Stimulated activated CD4-positive, alpha-beta T cell treated with anti-CD3 and anti-CD28 coated beads, Interleukin-4, amount 100 ng/mL, for 1 hour (primary cell): ENCODE measurements around the gene CACNB2.
"Not testable (repeated sequence)": the region's sequence is repeated elsewhere in the genome, so short reads cannot be mapped to it uniquely, and the experiment has no call there.

Source experiments
- DNase-seq: peaks from one replicate; pipeline ENCODE4 v3.0.0-alpha.2; 2020

CACNB2 gene

GRCh38 chr10:18533896-18534295 lies 393.7 kb downstream of the CACNB2 start:
- no peak for DNase-seq

- no peak for DNase-seq
Observed at GRCh38 chr10:18539335-18539734, 399.1 kb downstream of the CACNB2 start.

DNA sequence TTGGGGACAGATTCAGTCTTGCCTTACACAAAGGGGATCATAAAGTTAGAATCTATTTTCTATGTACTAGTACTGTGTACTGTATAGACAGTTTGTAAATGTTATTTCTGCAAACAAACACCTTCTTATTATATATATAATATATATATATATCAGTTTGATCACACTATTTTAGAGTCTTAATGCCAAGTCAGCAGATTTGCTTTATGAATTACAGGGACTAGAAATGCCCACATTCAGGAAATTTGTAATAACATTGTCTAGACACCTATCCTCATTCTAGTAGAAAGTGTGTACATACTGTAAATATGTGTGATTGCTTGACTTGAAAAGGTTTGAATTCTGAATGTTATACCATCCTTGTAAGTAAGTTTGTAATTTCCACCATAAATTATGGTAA lies 400.0 kb downstream of the CACNB2 start:
- no peak for DNase-seq

GRCh38 chr10:18542832-18543231 lies 402.6 kb downstream of the CACNB2 start:
- DNase-seq: no peak

DNA sequence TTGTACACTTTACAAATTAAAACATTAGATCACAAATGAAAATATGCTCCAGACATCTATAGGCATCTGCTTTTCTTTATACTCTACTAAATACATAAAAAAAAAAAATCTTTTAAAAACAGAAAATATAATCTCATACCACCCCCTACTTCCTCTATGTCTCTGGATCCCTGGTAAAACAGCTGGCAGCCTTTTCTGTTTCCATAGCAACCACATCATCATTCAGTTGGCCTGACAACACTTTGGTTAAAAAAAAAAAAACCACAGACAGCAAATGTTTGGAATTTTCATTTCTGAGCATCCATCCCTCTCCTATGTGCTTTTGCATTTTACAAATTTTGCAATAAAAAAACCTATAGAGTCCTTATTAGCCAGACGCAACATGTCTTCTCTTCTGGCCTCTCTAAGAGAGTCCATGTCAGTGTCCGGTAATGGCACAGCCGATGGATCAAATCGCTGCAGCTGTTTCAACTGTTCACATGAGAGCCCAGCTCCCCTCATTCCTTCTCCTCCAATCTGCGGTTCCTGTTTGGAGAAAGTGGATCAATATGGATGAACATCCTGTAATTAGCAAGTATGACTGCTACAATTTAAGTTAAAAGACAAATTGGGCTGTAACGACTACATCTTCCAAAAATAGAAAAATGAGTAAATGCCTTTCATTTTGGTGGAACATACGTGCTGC lies 405.5 kb downstream of the CACNB2 start:
- DNase-seq: no peak

DNA sequence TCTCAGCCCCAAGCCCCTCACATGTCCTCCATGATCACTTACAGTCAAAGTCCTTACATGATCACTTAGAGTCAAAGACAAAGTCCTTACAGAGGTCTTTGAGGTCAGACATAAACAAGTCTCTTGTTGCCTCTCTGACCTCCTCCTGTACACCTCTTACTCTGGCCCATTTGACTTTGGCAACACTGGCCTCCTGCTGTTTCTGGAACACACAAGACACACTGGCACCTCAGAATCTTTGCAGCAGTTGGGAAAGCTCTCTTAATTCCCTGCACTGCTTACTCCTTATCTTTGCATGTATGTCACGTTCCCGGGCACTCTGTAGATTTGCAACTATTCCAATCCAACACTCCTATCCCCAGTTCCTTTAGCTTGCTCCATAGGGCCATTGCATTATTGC lies 408.9 kb downstream of the CACNB2 start:
- no peak for DNase-seq

DNA sequence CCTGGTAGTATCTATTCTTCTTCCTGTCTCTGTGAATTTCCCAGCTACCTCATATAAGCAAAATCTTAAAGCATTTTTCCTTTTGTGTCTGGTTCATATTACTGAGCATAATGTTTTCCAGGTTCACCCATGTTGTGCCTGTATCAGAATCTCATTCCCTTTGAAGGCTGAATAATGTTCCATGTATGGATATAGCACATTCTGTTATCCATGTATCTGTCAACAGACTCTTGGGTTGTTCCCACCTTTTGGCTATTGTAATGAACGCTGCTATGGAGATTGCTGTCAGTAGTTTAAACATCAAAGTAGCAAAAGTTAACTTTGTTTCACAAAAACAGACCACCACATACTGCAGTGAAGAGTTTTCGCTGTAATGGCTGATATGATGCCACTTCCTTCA lies 411.2 kb downstream of the CACNB2 start:
- DNase-seq: no peak

DNA sequence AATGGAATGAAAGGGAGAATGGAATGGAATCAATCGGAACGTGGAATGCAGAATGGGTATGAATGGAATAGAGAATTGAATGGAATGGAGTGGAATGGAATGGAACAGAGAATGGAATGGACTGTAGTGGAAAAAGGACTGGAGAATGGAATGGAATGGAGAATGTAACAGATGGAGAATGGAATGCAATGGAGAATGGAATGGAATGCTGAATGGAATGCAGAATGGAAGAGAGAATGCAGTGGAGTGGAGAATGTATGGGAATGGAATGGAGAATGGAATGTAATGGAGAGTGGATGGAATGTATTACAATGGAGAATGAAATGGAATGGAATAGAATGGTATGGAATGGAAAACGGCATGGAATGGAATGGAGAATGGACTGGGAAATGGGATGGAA lies 414.3 kb downstream of the CACNB2 start:
- no peak for DNase-seq

- no peak for DNase-seq
Observed at GRCh38 chr10:18556522-18557147, 416.4 kb downstream of the CACNB2 start.

DNA sequence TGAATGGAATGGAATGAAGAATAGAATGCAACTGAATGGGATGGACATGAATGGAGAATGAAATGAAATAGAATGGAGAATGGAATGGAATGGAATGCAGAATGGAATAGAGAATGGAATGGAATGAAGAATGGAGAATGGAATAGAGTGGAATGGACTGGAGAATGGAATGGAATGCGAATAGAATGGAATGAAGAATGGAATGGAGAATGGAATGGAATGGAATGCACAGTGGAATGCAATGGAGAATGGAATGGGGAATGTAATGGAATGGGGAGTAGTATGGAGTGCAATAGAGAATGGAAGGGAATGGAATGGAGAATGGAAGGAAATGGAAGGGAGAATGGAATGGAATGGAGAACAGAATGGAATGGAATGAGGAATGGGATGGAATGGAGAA lies 417.7 kb downstream of the CACNB2 start:
- DNase-seq: no peak

GRCh38 chr10:18561861-18562551 lies 421.8 kb downstream of the CACNB2 start:
- DNase-seq: no peak

DNA sequence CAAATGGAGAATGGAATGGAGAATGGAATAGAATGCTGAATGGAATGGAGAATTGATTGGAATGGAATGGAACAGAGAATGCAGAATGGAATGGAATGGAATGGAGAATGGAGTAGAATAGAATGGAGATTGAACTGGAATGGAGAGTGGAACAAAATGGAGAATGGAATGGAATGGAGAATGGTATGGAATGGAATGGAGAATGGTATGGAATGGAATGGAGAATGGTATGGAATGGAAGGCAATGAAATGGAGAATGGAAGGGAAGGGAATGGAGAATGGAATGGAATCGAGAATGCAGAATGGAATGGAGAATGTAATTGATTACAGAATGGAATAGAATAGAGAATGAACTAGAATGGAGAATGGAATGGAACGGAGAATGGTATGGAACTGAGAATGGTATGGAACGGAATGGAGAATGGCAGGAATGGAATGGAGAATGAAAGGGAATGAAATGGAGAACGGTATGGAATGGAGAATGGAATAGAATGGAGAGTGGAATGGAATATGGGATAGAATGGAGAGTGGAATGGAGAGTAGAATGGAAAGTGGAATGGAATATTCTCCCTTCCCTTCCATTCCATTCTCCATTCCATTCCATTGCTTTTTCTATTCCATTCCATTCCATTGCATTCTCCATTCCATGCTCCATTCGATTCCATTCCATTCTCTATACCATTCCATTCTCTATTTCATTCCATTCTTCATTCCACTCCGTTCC lies 422.9 kb downstream of the CACNB2 start:
- DNase-seq: no peak

DNA sequence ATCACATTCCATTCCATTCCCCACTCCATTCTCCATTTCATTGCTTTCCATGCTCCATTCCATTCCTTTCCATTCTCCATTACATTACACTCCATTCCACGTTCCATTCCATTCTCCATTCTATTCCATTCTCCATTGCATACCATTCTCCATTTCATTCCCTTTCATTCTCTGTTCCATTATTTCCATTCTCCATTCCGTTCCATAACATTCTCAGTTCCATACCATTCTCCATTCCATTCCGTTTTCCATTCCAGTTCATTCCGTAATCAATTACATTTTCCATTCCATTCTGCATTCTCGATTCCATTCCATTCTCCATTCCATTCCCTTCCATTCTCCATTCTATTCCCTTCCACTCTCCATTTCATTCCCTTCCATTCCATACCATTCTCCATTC lies 424.8 kb downstream of the CACNB2 start:
- DNase-seq: no peak

- no peak for DNase-seq
Observed at GRCh38 chr10:18566177-18566576, 426.0 kb downstream of the CACNB2 start.

GRCh38 chr10:18567343-18567856 lies 427.2 kb downstream of the CACNB2 start:
- DNase-seq: no peak

- DNase-seq: not testable (repeated sequence)
Observed at GRCh38 chr10:18570386-18570785, 430.2 kb downstream of the CACNB2 start.

GRCh38 chr10:18571076-18571475 lies 430.9 kb downstream of the CACNB2 start:
- DNase-seq: no peak

GRCh38 chr10:18571780-18572179 lies 431.6 kb downstream of the CACNB2 start:
- no peak for DNase-seq

DNA sequence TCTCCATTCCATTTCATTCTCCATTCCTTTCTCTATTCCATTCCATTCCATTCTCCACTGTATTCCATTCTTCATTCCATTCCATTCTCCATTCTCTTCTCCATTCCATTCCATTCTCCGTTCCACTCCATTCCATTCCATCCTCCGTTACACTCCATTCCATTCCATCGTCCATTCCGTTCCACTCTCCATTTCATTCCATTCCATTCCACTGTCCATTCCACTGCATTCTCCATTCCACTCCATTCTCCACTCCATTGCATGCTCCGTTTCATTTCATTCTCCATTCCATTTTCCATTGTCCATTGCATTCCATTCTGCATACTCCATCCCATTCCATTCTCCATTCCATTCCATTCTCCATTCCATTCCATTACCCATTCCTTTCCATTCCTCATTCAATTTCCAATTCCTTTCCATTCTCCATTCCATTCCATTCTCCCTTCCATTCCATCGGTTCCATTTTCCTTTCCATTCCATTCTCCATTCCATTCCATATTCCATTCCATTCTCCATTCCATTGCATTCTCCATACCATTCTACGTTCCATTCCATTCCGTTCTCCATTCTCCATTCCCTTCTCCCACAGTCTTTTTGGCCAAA lies 432.8 kb downstream of the CACNB2 start:
- DNase-seq: no peak

DNA sequence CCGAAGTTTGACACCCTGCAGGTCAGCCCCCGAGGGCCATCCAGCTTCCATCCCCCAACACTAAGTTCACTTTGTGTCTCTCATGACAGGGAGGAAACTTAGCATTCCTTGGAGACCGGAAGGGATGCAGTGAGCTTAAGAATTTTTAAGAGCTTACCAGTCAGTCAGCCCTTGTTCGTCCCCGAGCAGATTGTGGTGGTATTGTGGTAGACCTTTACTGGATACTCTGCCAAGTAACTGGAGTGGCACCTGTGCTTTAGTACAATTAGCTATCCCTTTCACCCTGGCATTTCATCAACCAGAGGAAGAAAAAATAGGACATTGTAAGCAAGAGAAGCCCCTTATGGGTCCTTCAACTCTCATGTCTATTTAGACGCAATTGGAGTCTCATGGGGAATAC lies 436.4 kb downstream of the CACNB2 start:
- DNase-seq: no peak

DNA sequence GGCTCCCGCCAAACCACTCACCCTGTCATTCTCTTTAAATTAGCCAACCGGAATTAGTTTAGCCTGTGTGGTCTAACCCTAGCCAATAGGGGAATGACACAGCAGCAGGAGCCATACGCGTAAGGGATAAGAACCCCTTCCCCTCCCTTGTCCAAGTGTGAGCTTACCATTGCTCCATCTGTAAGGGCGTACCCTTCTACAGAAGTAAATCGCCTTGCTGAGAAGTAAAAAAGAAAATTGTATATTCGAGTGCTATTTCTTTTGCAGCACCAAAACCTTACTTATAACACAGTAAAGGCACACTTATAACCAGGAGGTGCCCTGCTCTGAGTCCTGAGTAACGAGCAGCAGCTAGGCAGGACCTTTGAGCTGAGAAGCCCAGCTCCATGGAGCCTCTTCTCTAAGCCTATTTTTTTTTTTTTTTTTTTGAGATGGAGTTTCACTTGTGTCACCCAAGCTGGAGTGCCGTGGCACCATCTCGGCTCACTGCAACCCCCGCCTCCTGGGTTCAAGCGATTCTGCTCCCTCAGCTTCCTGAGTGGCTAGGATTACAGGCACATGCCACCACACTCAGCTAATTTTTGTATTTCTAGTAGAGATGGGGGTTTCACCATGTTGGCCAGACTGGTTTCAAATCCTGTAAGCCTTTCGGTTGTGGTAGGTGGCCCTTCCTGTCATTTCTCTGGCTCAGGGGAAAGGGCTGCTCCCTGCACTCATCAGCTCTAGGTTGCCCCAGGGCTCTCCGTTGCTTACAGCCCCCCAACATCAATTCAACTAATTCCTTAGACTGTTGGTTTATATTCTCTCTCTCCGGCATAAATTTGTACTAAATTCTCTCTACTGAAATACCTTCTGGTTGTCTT lies 437.8 kb downstream of the CACNB2 start:
- no peak for DNase-seq

DNA sequence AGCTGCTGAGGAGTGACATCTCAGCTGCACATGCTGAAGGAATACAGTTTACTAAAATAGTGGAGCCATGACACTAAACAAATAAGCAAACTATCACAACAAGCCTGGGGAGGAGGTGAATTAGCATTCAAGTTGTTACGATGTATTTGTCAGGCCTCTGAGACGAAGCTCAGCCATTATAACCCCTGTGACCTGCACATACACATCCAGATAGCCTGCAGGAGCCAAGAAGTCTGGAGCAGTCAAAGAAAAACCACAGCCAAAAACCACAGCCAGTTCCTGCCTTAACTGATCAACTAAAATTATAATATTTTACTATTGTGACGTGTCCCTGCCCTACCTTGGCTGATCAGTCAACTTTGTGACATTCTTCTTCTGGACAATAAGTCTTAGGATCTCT lies 442.6 kb downstream of the CACNB2 start:
- no peak for DNase-seq
